Measurements from ENCODE around the gene EHD4. TPM values are rescaled to one million over a fixed set of nuclear protein-coding genes. Genes with fewer than 3 reads are reported as not detected.

The EHD4 gene
- total RNA-seq, 2 experiments from 2014 or later: 6.9 to 8.0 TPM

GRCh38 chr15:41849204-41849603, 123.2 kb downstream of the EHD4 start:
- no peak overlapping the region for H3K27ac Mint-ChIP-seq
- H3K36me3 Mint-ChIP-seq (ENCODE audit: low read depth): peaks cover 11% of the 10 kb centered on the region
- ATAC-seq (no peak), DNase-seq (no peak)
- no peaks in the 10 kb centered on the region for H3K9me3 Mint-ChIP-seq (ENCODE audit: insufficient read depth)
- no peaks in the 10 kb centered on the region for H3K4me1 Mint-ChIP-seq (ENCODE audit: low read depth)
- CTCF ChIA-PET: no interaction called here
- POLR2A ChIA-PET: no interaction called here
- no peaks in the 10 kb centered on the region for H3K27me3 Mint-ChIP-seq (ENCODE audit: low read depth)
- H3K4me3 Mint-ChIP-seq: no peak overlapping the region

GRCh38 chr15:41848631-41849030, 123.7 kb downstream of the EHD4 start:
- Mint-ChIP-seq H3K36me3 (ENCODE audit: low read depth) (peaks cover 11% of the 10 kb centered on the region), H3K4me1 (ENCODE audit: low read depth) (no peaks in the 10 kb centered on the region), H3K27me3 (ENCODE audit: low read depth) (no peaks in the 10 kb centered on the region), H3K9me3 (ENCODE audit: insufficient read depth) (no peaks in the 10 kb centered on the region), H3K4me3 (no peak overlapping the region), H3K27ac (no peak overlapping the region)
- no peak for DNase-seq
- no peak for ATAC-seq
- ChIA-PET CTCF (interaction anchor here (0.9 kb wide), 1 partner anchor 25 kb away, joined by 3 read pairs; no protein-coding TSS in a partner anchor), POLR2A (no interaction called here)

GRCh38 chr15:41847981-41848380, 124.4 kb downstream of the EHD4 start:
- no peak for DNase-seq
- Mint-ChIP-seq H3K27me3 (ENCODE audit: low read depth) (no peaks in the 10 kb centered on the region), H3K36me3 (ENCODE audit: low read depth) (peaks cover 11% of the 10 kb centered on the region), H3K27ac (no peak overlapping the region), H3K4me1 (ENCODE audit: low read depth) (no peaks in the 10 kb centered on the region), H3K4me3 (no peak overlapping the region), H3K9me3 (ENCODE audit: insufficient read depth) (no peaks in the 10 kb centered on the region)
- ChIA-PET CTCF (interaction anchor here (0.9 kb wide), 1 partner anchor 24 kb away, joined by 3 read pairs; no protein-coding TSS in a partner anchor), POLR2A (no interaction called here)
- no peak for ATAC-seq

GRCh38 chr15:41847206-41847605, 125.2 kb downstream of the EHD4 start:
- Mint-ChIP-seq H3K27me3 (ENCODE audit: low read depth) (no peaks in the 10 kb centered on the region), H3K4me3 (no peak overlapping the region), H3K4me1 (ENCODE audit: low read depth) (no peaks in the 10 kb centered on the region), H3K27ac (no peak overlapping the region), H3K36me3 (ENCODE audit: low read depth) (peaks cover 11% of the 10 kb centered on the region), H3K9me3 (ENCODE audit: insufficient read depth) (no peaks in the 10 kb centered on the region)
- DNase-seq (no peak), ATAC-seq (no peak)
- ChIA-PET CTCF (no interaction called here), POLR2A (interaction anchor here (2.1 kb wide), 1 partner anchor 16 kb away, joined by 5 read pairs; no protein-coding TSS in a partner anchor)

Small RNAs within 50 kb of the gene (microRNA-seq; reads per million reads assigned to microRNA genes)
- not detected for gene MIR4310

Other genes starting within 250 kb of the EHD4 start
- gene MAPKBP1, start 198.1 kb downstream of the EHD4 start, total RNA-seq: 10 to 100 TPM; 30.4 to 30.9 TPM
- gene JMJD7, start 144.5 kb downstream of the EHD4 start, total RNA-seq: 10 to 100 TPM; 19.5 to 22.8 TPM
- 10 to 100 TPM in 1 of 2 experiments, 1 to 10 TPM in 1; 8.9 to 13.1 TPM for gene PLA2G4B, start 133.7 kb downstream of the EHD4 start, total RNA-seq
- under 1 TPM; 0.16 to 0.21 TPM for gene SPTBN5, start 78.5 kb downstream of the EHD4 start, total RNA-seq
- gene PLA2G4E, start 48.5 kb upstream of the EHD4 start, total RNA-seq: not detected
- gene PLA2G4D, start 122.0 kb upstream of the EHD4 start, total RNA-seq: not detected
- not detected for gene PLA2G4F, start 184.1 kb upstream of the EHD4 start, total RNA-seq
- 10 to 100 TPM; 61.0 to 65.7 TPM for gene VPS39, start 235.7 kb upstream of the EHD4 start, total RNA-seq